ENCODE results near the gene SYNCRIP. TPM values are rescaled to one million over a fixed set of nuclear protein-coding genes. Genes with fewer than 3 reads are reported as not detected.
A peak's percentile ranks its signal among the peaks of the same experiment; 100 is the strongest.

SYNCRIP gene
- total RNA-seq, 1 donor from 2014 or later, result 88.3 TPM

GRCh38 chr6:85662251-85662650 lies 19.6 kb upstream of the SYNCRIP start:
- Histone ChIP-seq H3K4me3 (no peak overlapping the region), H3K36me3 (peaks cover 8% of the 10 kb centered on the region), H3K27ac (no peak overlapping the region), H3K4me1 (no peaks in the 10 kb centered on the region), H3K27me3 (no peaks in the 10 kb centered on the region), H3K9me3 (no peaks in the 10 kb centered on the region)
- no peak for ATAC-seq
- intact Hi-C loops (cut with DNase I), result no loop called here
- no peak for DNase-seq
- TF ChIP-seq CTCF (IDR thresholded peaks at IDR 0.05), result no peak

DNA sequence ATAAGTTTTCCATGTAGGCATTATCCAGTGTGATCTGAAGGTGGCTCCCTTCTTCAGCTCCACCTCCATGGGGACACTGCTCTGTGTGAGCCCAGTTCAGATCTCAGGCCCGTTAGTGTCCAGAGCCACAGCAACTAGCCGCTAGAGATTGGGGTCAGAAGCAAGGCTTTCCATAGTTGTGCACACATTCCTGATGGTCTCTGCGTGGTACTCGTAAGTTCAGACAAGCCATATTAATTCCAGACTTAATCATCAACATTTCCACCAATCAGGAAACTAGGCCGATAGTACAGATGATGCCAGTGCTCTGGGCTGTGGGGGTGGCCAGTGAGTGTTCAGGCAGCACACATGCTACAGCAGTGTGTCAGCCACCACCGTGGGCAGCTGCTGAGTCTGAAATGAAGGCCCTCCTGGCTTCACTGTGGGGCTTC lies 17.5 kb upstream of the SYNCRIP start:
- Histone ChIP-seq H3K36me3 (peaks cover 2% of the 10 kb centered on the region), H3K27me3 (no peaks in the 10 kb centered on the region), H3K4me1 (no peaks in the 10 kb centered on the region), H3K27ac (no peak overlapping the region), H3K4me3 (no peak overlapping the region), H3K9me3 (no peaks in the 10 kb centered on the region)
- TF ChIP-seq CTCF (IDR thresholded peaks at IDR 0.05), result no peak
- ATAC-seq, result peak; percentile 36
- no peak for DNase-seq
- intact Hi-C loops (cut with DNase I), result no loop called here

DNA sequence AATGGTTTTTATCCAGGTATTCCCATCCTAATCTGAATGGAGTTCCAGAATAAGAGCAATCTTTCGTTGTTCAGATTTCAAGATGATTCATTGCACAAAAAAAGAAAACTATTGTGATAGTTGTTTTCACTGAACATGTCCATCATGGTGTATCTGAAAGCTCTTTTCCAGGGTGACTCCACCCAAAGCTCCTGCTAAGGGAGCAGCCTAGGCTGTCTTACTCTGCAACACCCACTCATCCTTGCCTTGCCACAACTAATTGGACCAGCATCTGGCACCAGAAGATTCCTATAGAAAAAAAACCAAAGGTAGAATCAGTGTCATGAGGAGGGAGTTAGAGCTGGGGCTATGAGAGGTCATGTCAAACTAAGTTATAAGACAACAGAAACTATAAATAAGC lies 7.9 kb upstream of the SYNCRIP start:
- ATAC-seq, result no peak

GRCh38 chr6:85644279-85644762 lies 1.6 kb upstream of the SYNCRIP start:
- Histone ChIP-seq H3K4me3 (peak overlapping the region; percentile 90), H3K36me3 (peaks cover 17% of the 10 kb centered on the region), H3K4me1 (peaks cover 25% of the 10 kb centered on the region), H3K9me3 (no peaks in the 10 kb centered on the region), H3K27ac (peak overlapping the region; percentile 100), H3K27me3 (no peaks in the 10 kb centered on the region)
- DNase-seq, result no peak
- intact Hi-C loops (cut with DNase I), result no loop called here
- no peak for TF ChIP-seq CTCF (IDR thresholded peaks at IDR 0.05)
- no peak for ATAC-seq

More for the DNA sequence above, 7.9 kb upstream of the SYNCRIP start:
- no peak for TF ChIP-seq CTCF (IDR thresholded peaks at IDR 0.05)
- intact Hi-C loops (cut with DNase I), result no loop called here
- no peak overlapping the region for H3K27ac ChIP-seq
- H3K4me3 ChIP-seq, result no peak overlapping the region
- no peaks in the 10 kb centered on the region for H3K27me3 ChIP-seq
- H3K36me3 ChIP-seq, result no peaks in the 10 kb centered on the region
- no peaks in the 10 kb centered on the region for H3K9me3 ChIP-seq
- no peaks in the 10 kb centered on the region for H3K4me1 ChIP-seq
- DNase-seq, result no peak

DNA sequence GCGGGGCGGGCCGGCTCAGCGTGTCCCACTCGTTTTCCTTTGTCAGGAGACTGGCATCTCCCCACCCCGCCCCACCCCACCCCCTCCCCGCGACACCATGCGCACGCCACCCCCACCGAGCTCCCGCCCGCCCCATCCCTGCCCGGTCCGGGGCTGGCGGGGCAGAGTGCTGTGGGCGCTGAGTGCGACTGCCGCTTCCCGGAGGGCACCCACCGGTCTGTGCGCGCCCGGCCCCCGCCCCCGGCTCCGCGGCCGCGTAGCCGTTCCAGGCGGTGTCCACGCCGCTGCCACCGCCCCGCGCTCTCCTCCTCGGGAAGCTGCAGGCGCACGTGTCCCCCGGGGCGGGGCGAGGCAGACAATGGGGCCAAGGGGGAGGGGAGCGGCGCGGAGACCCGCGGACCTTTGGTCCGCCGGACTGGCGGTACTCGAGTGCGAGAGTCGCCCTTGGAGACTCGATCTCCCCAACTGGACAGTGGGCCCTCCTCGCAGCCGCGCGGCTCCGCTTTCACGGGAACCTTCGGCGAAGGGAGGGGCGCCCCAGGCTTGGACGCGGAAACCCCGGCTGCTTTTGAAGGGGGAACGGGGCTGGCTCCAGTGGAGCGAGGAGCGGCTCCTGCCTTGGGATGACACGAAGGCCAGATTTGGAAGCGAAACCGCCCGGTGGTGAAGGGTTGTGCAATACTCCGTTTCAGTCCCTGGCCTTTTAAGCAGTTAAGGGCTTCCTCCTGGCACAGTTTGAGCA lies 1.0 kb upstream of the SYNCRIP start:
- intact Hi-C loops (cut with DNase I), result no loop called here
- Histone ChIP-seq H3K9me3 (no peaks in the 10 kb centered on the region), H3K36me3 (peaks cover 23% of the 10 kb centered on the region), H3K4me3 (peak overlapping the region; percentile 90), H3K4me1 (peaks cover 31% of the 10 kb centered on the region), H3K27ac (peak overlapping the region; percentile 100), H3K27me3 (no peaks in the 10 kb centered on the region)
- DNase-seq (peak; percentile 94), ATAC-seq (peak; percentile 74)
- TF ChIP-seq CTCF (IDR thresholded peaks at IDR 0.05), result no peak
